Measurements from ENCODE around the gene C5orf63.

C5orf63 gene

DNA sequence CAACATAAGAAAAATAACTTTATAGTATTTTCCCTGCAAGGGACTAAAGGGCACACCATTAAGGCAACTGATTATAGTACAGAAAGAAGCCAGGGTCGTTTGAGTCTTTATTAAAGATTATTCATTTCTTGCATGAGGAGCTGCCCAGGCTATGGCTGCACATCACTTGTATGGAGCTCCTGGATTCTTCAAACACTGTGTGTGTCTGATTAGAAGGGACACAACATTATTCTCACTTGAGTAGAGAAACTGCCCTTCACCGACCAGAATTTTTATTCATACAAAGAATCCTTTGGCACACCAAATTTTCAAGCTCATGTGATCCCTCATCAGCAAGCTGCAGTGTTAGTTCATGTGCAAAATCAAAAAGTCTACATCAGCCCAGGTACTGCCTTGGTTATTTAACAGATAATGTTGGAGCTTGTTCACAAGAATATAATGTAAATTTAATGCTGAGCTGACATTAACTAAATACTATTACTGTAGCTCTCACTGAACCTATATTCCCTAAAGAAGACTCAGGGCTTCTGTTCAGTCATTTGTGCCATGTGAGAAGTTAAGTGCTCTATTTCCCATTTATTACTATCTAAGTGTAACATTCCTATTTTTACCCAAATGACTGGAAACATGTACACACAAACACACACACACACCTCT lies 9.9 kb downstream of the C5orf63 start:
- H3F3A ChIP-seq (ENCODE audit: low read depth): no peaks in the 10 kb centered on the region
- H3K4me2 ChIP-seq (ENCODE audit: low read depth, low read length, poor library complexity, severe bottlenecking): no peak overlapping the region
- no peaks in the 10 kb centered on the region for H3K9me3 ChIP-seq (ENCODE audit: insufficient read depth, low read depth, low read length)
- H3K27me3 ChIP-seq (ENCODE audit: insufficient read depth, low read length, poor library complexity, severe bottlenecking): no peaks in the 10 kb centered on the region
- H3K4me3 ChIP-seq (ENCODE audit: low read length, poor library complexity, severe bottlenecking): no peak overlapping the region
- no peak for TF ChIP-seq EZH2phosphoT487 (IDR thresholded peaks at IDR 0.05; ENCODE audit: borderline replicate concordance)
- TF ChIP-seq, protein P1, sequence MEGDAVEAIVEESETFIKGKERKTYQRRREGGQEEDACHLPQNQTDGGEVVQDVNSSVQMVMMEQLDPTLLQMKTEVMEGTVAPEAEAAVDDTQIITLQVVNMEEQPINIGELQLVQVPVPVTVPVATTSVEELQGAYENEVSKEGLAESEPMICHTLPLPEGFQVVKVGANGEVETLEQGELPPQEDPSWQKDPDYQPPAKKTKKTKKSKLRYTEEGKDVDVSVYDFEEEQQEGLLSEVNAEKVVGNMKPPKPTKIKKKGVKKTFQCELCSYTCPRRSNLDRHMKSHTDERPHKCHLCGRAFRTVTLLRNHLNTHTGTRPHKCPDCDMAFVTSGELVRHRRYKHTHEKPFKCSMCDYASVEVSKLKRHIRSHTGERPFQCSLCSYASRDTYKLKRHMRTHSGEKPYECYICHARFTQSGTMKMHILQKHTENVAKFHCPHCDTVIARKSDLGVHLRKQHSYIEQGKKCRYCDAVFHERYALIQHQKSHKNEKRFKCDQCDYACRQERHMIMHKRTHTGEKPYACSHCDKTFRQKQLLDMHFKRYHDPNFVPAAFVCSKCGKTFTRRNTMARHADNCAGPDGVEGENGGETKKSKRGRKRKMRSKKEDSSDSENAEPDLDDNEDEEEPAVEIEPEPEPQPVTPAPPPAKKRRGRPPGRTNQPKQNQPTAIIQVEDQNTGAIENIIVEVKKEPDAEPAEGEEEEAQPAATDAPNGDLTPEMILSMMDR (conservative IDR thresholded peaks at IDR 0.05; ENCODE audit: low read length): no peak
- no peak overlapping the region for H3K9ac ChIP-seq (ENCODE audit: low read depth, low read length, poor library complexity, severe bottlenecking)
- H3K9me2 ChIP-seq (replicated peaks; ENCODE audit: low read depth, low read length): no peaks in the 10 kb centered on the region
- no peaks in the 10 kb centered on the region for H3K4me1 ChIP-seq (ENCODE audit: insufficient read depth, low read length, poor library complexity, severe bottlenecking)
- H2AFZ ChIP-seq (ENCODE audit: low read length): no peak overlapping the region
- H3K36me3 ChIP-seq (ENCODE audit: insufficient read depth, low read length): no peaks in the 10 kb centered on the region
- H3K79me2 ChIP-seq (ENCODE audit: insufficient read depth, low read length): no peaks in the 10 kb centered on the region
- H4K20me1 ChIP-seq (ENCODE audit: insufficient read depth, low read length, poor library complexity, severe bottlenecking): no peaks in the 10 kb centered on the region

DNA sequence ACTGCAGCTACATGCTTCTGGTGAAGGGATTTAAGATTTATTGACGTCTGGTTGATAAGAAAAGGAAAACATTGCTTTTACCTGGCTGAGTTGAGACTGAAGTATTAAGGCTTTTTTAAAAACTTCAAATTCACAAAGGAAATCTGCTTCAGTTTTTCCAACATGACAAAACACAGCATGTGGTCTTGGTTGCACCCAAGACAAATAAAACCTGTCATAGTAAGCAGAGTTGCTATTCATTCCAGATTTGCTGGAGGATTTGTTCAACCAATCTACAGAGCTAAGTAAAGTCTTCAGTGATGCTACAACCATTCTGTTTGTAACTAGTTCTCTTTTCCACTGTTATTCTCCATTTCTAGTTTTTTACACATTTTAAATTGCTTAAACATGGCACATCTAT lies 11.3 kb downstream of the C5orf63 start:
- no peak overlapping the region for H2AFZ ChIP-seq (ENCODE audit: low read length)
- H3K4me2 ChIP-seq (ENCODE audit: low read depth, low read length, poor library complexity, severe bottlenecking): no peak overlapping the region
- no peaks in the 10 kb centered on the region for H4K20me1 ChIP-seq (ENCODE audit: insufficient read depth, low read length, poor library complexity, severe bottlenecking)
- no peaks in the 10 kb centered on the region for H3K36me3 ChIP-seq (ENCODE audit: insufficient read depth, low read length)
- H3K4me1 ChIP-seq (ENCODE audit: insufficient read depth, low read length, poor library complexity, severe bottlenecking): no peaks in the 10 kb centered on the region
- H3K9me2 ChIP-seq (replicated peaks; ENCODE audit: low read depth, low read length): no peaks in the 10 kb centered on the region
- H3K27me3 ChIP-seq (ENCODE audit: insufficient read depth, low read length, poor library complexity, severe bottlenecking): no peaks in the 10 kb centered on the region
- H3K9me3 ChIP-seq (ENCODE audit: insufficient read depth, low read depth, low read length): no peaks in the 10 kb centered on the region
- H3K9ac ChIP-seq (ENCODE audit: low read depth, low read length, poor library complexity, severe bottlenecking): no peak overlapping the region
- TF ChIP-seq EZH2phosphoT487 (IDR thresholded peaks at IDR 0.05; ENCODE audit: borderline replicate concordance): no peak
- TF ChIP-seq, protein P1 (conservative IDR thresholded peaks at IDR 0.05; ENCODE audit: low read length): no peak
- no peaks in the 10 kb centered on the region for H3F3A ChIP-seq (ENCODE audit: low read depth)
- H3K4me3 ChIP-seq (ENCODE audit: low read length, poor library complexity, severe bottlenecking): no peak overlapping the region
- H3K79me2 ChIP-seq (ENCODE audit: insufficient read depth, low read length): no peaks in the 10 kb centered on the region

DNA sequence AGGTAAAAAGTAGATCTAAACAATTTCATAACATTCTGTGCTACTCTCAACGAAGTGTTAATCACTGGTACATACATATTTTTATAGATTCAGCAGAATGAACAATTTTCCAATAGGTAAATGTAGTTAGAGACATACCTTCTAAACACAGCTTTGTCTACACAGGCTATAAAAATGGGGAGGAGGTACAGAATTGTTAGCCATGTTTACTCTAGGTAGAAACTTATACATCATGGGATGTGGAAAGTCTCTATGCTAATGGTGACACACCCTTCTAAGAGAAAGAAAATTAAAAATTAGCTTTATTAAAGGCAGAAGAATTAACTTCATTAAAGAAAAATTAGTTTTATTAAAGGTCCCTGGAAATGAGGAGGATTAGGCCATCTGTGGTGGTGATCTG lies 11.8 kb downstream of the C5orf63 start:
- no peak overlapping the region for H3K4me3 ChIP-seq (ENCODE audit: low read length, poor library complexity, severe bottlenecking)
- H3K79me2 ChIP-seq (ENCODE audit: insufficient read depth, low read length): no peaks in the 10 kb centered on the region
- no peaks in the 10 kb centered on the region for H4K20me1 ChIP-seq (ENCODE audit: insufficient read depth, low read length, poor library complexity, severe bottlenecking)
- H3F3A ChIP-seq (ENCODE audit: low read depth): no peaks in the 10 kb centered on the region
- H3K4me1 ChIP-seq (ENCODE audit: insufficient read depth, low read length, poor library complexity, severe bottlenecking): no peaks in the 10 kb centered on the region
- TF ChIP-seq, protein P1 (conservative IDR thresholded peaks at IDR 0.05; ENCODE audit: low read length): no peak
- no peak for TF ChIP-seq EZH2phosphoT487 (IDR thresholded peaks at IDR 0.05; ENCODE audit: borderline replicate concordance)
- no peak overlapping the region for H3K4me2 ChIP-seq (ENCODE audit: low read depth, low read length, poor library complexity, severe bottlenecking)
- no peaks in the 10 kb centered on the region for H3K27me3 ChIP-seq (ENCODE audit: insufficient read depth, low read length, poor library complexity, severe bottlenecking)
- no peaks in the 10 kb centered on the region for H3K9me2 ChIP-seq (replicated peaks; ENCODE audit: low read depth, low read length)
- no peak overlapping the region for H2AFZ ChIP-seq (ENCODE audit: low read length)
- no peaks in the 10 kb centered on the region for H3K36me3 ChIP-seq (ENCODE audit: insufficient read depth, low read length)
- H3K9ac ChIP-seq (ENCODE audit: low read depth, low read length, poor library complexity, severe bottlenecking): no peak overlapping the region
- no peaks in the 10 kb centered on the region for H3K9me3 ChIP-seq (ENCODE audit: insufficient read depth, low read depth, low read length)

Data from Loucy (cell line).